GM23338 (cell line): ENCODE data around the gene TMEM238. TPM values are rescaled to one million over a fixed set of nuclear protein-coding genes. Genes with fewer than 3 reads are reported as not detected.

Source experiments
- ATAC-seq: fragments of 200-7000 bp; cut with Tn5 transposase; 3 replicates; pipeline ENCODE4 v1.9.1; 2020
- DNase-seq: peaks from one replicate; pipeline ENCODE4 v3.0.0-alpha.2; 2015; ENCODE audit warnings: low spot score
- H2AFZ ChIP-seq: fragments of 200-600 bp; sonication (generic); 2 replicates; pipeline ENCODE4 v1.8.0; 2016; ENCODE audit warnings: antibody characterized with exemption, mild to moderate bottlenecking, moderate library complexity
- H3F3A ChIP-seq: fragments of 200-600 bp; sonication (generic); replicated peaks from 2 replicates; pipeline ENCODE4 v1.8.0; 2017; ENCODE audit warnings: antibody characterized with exemption, mixed run types, low read depth
- H3K27ac ChIP-seq: fragments of 200-600 bp; sonication (generic); 2 replicates; pipeline ENCODE4 v1.6.1; 2016; ENCODE audit warnings: low read depth
- H3K27me3 ChIP-seq: fragments of 200-600 bp; sonication (generic); 2 replicates; pipeline ENCODE4 v1.8.0; 2016; ENCODE audit warnings: mild to moderate bottlenecking, mixed run types, moderate library complexity; ENCODE audit not compliant: insufficient read depth
- H3K36me3 ChIP-seq: fragments of 200-600 bp; sonication (generic); 2 replicates; pipeline ENCODE4 v1.8.0; 2016; ENCODE audit warnings: mild to moderate bottlenecking; ENCODE audit not compliant: insufficient read depth
- H3K4me1 ChIP-seq: fragments of 200-600 bp; sonication (generic); 2 replicates; pipeline ENCODE4 v1.8.0; 2016; ENCODE audit warnings: mild to moderate bottlenecking, moderate library complexity; ENCODE audit not compliant: insufficient read depth
- H3K4me2 ChIP-seq: fragments of 200-600 bp; sonication (generic); 2 replicates; pipeline ENCODE4 v1.7.1; 2017; ENCODE audit warnings: mixed run types
- H3K4me3 ChIP-seq: fragments of 200-600 bp; sonication (generic); 2 replicates; pipeline ENCODE4 v1.6.1; 2016; ENCODE audit warnings: mixed run types
- H3K79me2 ChIP-seq: fragments of 200-600 bp; sonication (generic); replicated peaks from 2 replicates; pipeline ENCODE4 v1.8.0; 2017; ENCODE audit warnings: mild to moderate bottlenecking; ENCODE audit not compliant: insufficient read depth
- H3K9me2 ChIP-seq: fragments of 200-600 bp; sonication (generic); 2 replicates; pipeline ENCODE4 v1.8.0; 2017; ENCODE audit not compliant: insufficient read depth
- H4K20me1 ChIP-seq: fragments of 200-600 bp; sonication (generic); replicated peaks from 2 replicates; pipeline ENCODE4 v1.8.0; 2017; ENCODE audit warnings: mild to moderate bottlenecking; ENCODE audit not compliant: insufficient read depth
- H3K27ac Mint-ChIP-seq: 2 replicates; pipeline ENCODE4 v1.8.0; 2020; ENCODE audit warnings: inconsistent platforms, mild to moderate bottlenecking, moderate library complexity, mixed read lengths
- H3K27me3 Mint-ChIP-seq: 3 replicates; pipeline ENCODE4 v1.8.0; 2022; ENCODE audit warnings: low read depth, mild to moderate bottlenecking, moderate library complexity, mixed read lengths, inconsistent platforms; ENCODE audit not compliant: insufficient read depth, poor library complexity
- H3K36me3 Mint-ChIP-seq: 3 replicates; pipeline ENCODE4 v1.8.0; 2021; ENCODE audit warnings: low read depth, mild to moderate bottlenecking, inconsistent platforms, moderate library complexity, mixed read lengths
- H3K4me1 Mint-ChIP-seq: 3 replicates; pipeline ENCODE4 v1.8.0; 2020; ENCODE audit warnings: mild to moderate bottlenecking, inconsistent platforms, mixed read lengths
- H3K4me3 Mint-ChIP-seq: 3 replicates; pipeline ENCODE4 v1.8.0; 2021; ENCODE audit warnings: moderate library complexity, mild to moderate bottlenecking, inconsistent platforms, mixed read lengths
- H3K9me3 Mint-ChIP-seq: 3 replicates; pipeline ENCODE4 v1.8.0; 2020; ENCODE audit warnings: moderate library complexity, mild to moderate bottlenecking, inconsistent platforms, mixed read lengths
- CREB1 ChIP-seq: fragments of 250-450 bp; sonication (Bioruptor Pico); IDR thresholded peaks from 2 replicates; pipeline ENCODE4 v1.5.0; 2020; ENCODE audit warnings: low read depth, mild to moderate bottlenecking, moderate library complexity
- EZH2 ChIP-seq: fragments of 200-600 bp; sonication (generic); IDR thresholded peaks from one replicate; pipeline ENCODE4 v1.8.0; 2017; ENCODE audit warnings: antibody characterized with exemption, mild to moderate bottlenecking, low read depth; ENCODE audit not compliant: unreplicated experiment
- EZH2phosphoT487 ChIP-seq: fragments of 200-600 bp; sonication (generic); IDR thresholded peaks from one replicate; pipeline ENCODE4 v1.8.1; 2018; ENCODE audit warnings: antibody characterized with exemption; ENCODE audit not compliant: unreplicated experiment
- JUNB ChIP-seq: IDR thresholded peaks from one replicate; pipeline ENCODE4 v1.6.1; 2016; ENCODE audit warnings: antibody characterized with exemption; ENCODE audit not compliant: unreplicated experiment
- POLR2AphosphoS5 ChIP-seq: IDR thresholded peaks from 2 replicates; pipeline ENCODE4 v1.6.1; 2016; ENCODE audit warnings: antibody characterized with exemption, low read depth
- REST ChIP-seq: IDR thresholded peaks from one replicate; pipeline ENCODE4 v1.6.1; 2018; ENCODE audit warnings: antibody characterized with exemption; ENCODE audit not compliant: unreplicated experiment
- STAT1 ChIP-seq: IDR thresholded peaks from one replicate; pipeline ENCODE4 v1.6.1; 2016; ENCODE audit warnings: antibody characterized with exemption; ENCODE audit not compliant: unreplicated experiment
- ZNF114 ChIP-seq: fragments of 250-450 bp; sonication (Bioruptor Pico); IDR thresholded peaks from 2 replicates; pipeline ENCODE4 v1.5.0; 2020; ENCODE audit warnings: mild to moderate bottlenecking, moderate library complexity
- ZNF462 ChIP-seq: fragments of 250-450 bp; sonication (Bioruptor Pico); IDR thresholded peaks from 2 replicates; pipeline ENCODE4 v1.5.0; 2020; ENCODE audit warnings: mild to moderate bottlenecking, moderate library complexity
- long read RNA-seq: library from polyadenylated mRNA; unstranded; transcript quantifications from one replicate; pipeline ENCODE4 v2.0.0, GENCODE V29; 2020; ENCODE audit not compliant: unreplicated experiment
- polyA plus RNA-seq: library from polyadenylated mRNA; unstranded; fragments of >200 nt; fragmentation: Nextera tagmentation; extraction: Ambion mirVana; gene quantifications from 2 replicates; pipeline ENCODE4 v1.2.1, GENCODE V29; 2016
- total RNA-seq: library from RNA; depleted of rRNA; stranded (reverse); fragments of >200 nt; shearing (Covaris generic); gene quantifications from 2 replicates; pipeline ENCODE4 v1.2.3, GENCODE V29; 2014; rRNA removed

The TMEM238 gene, protein sequence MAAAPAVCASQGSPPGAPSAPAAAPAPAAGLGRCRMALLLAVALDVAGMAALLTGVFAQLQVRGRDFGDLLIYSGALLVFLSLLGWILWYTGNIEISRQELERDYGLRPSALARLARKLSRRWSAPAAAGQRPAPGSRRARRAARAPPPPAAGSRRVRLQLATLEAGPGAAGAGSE
- total RNA-seq (4.1 and 7.5 TPM in 2 replicates), polyA plus RNA-seq (0.55 and 0.59 TPM in 2 replicates)
- long read RNA-seq: 0 reads

GRCh38 chr19:55384131-55384919 is at the start of gene TMEM238:
Gene TMEM238, minus strand, starts transcription at chr19:55384292. Its CDS starts 33 bp downstream, at chr19:55384259.
- H3K36me3 ChIP-seq: peaks cover 10% of the 10 kb centered on the region; the same call in 1 of the 2 replicates
- DNase-seq (peak; percentile 40), ATAC-seq (peak; percentile 8)
- no peaks in the 10 kb centered on the region for H3K9me2 ChIP-seq
- peaks cover 39% of the 10 kb centered on the region for H4K20me1 ChIP-seq
- Mint-ChIP-seq H3K4me3 (peak within 1 kb of the TSS; percentile 99), H3K27ac (peak within 1 kb of the TSS; percentile 98), H3K36me3 (peaks cover 41% of the 10 kb centered on the region), H3K9me3 (peaks cover 5% of the 10 kb centered on the region; the same call in 2 of the 3 replicates), H3K4me1 (peaks cover 40% of the 10 kb centered on the region), H3K27me3 (peaks cover 48% of the 10 kb centered on the region)
- peaks cover 43% of the 10 kb centered on the region for H3F3A ChIP-seq
- H3K4me3 ChIP-seq: peak within 1 kb of the TSS; percentile 99
- peaks cover 13% of the 10 kb centered on the region for H3K27me3 ChIP-seq
- H3K79me2 ChIP-seq: peaks cover 33% of the 10 kb centered on the region
- H2AFZ ChIP-seq: no peak within 1 kb of the TSS
- peaks cover 42% of the 10 kb centered on the region for H3K4me1 ChIP-seq
- H3K27ac ChIP-seq: peak within 1 kb of the TSS; percentile 1; the same call in 1 of the 2 replicates
- peak within 1 kb of the TSS; percentile 87 for H3K4me2 ChIP-seq
- TF ChIP-seq EZH2 (no peak), POLR2AphosphoS5 (peak; percentile 14; the same call in 1 of the 2 replicates)

- Histone ChIP-seq H3F3A (no peaks in the 10 kb centered on the region; the same call in 1 of the 2 replicates), H3K9me2 (no peaks in the 10 kb centered on the region), H3K4me2 (no peak overlapping the region), H3K36me3 (no peaks in the 10 kb centered on the region), H3K27me3 (peaks cover 18% of the 10 kb centered on the region; the same call in 1 of the 2 replicates), H2AFZ (no peak overlapping the region), H3K4me1 (0 out of 2 replicates have a peak, but pooled peaks cover 7% of the 10 kb centered on the region), H4K20me1 (no peaks in the 10 kb centered on the region), H3K79me2 (no peaks in the 10 kb centered on the region), H3K4me3 (no peak overlapping the region), H3K27ac (no peak overlapping the region)
- Mint-ChIP-seq H3K4me3 (no peak overlapping the region), H3K27me3 (peaks cover 13% of the 10 kb centered on the region), H3K4me1 (peaks cover 9% of the 10 kb centered on the region), H3K36me3 (no peaks in the 10 kb centered on the region), H3K27ac (no peak overlapping the region), H3K9me3 (peaks cover 12% of the 10 kb centered on the region)
- DNase-seq: no peak
- TF ChIP-seq REST: no peak
- no peak for TF ChIP-seq ZNF462 (CRISPR knock-in tag)
- no peak for TF ChIP-seq ZNF114 (CRISPR knock-in tag)
- no peak for TF ChIP-seq STAT1
- no peak for TF ChIP-seq CREB1 (CRISPR knock-in tag)
- TF ChIP-seq EZH2phosphoT487: no peak
- no peak for TF ChIP-seq JUNB
- ATAC-seq: no peak
Measured at GRCh38 chr19:55433292-55433691, 49.2 kb upstream of the TMEM238 start.
